GM12892 (cell line): Measurements from ENCODE around the gene CELA2B.

Experiments
- POLR2A ChIP-seq: IDR thresholded peaks from 2 replicates; pipeline ENCODE4 v1.6.1; 2011; ENCODE audit warnings: low read depth, low read length, control low read depth
- POLR2AphosphoS5 ChIP-seq: IDR thresholded peaks from 2 replicates; pipeline ENCODE4 v1.6.1; 2011; ENCODE audit warnings: low read depth, low read length, control low read depth

GRCh38 chr1:15515022-15515663 is 39.2 kb downstream of the CELA2B start:
- no peak for TF ChIP-seq POLR2A
- no peak for TF ChIP-seq POLR2AphosphoS5
